HEK293T (cell line): ENCODE results near the gene BMAL2.

ENCODE experiments used
- BHLHE40 ChIP-seq: fragments of 450-650 bp; IDR thresholded peaks from 2 replicates; pipeline ENCODE4 v1.6.1; 2016; ENCODE audit warnings: mild to moderate bottlenecking, moderate library complexity, borderline replicate concordance
- CTBP1 ChIP-seq: fragments of 450-650 bp; IDR thresholded peaks from 2 replicates; pipeline ENCODE4 v1.6.1; 2016; ENCODE audit warnings: borderline replicate concordance
- FOXA1 ChIP-seq: fragments of 450-650 bp; IDR thresholded peaks from 2 replicates; pipeline ENCODE4 v1.6.1; 2016; ENCODE audit warnings: mild to moderate bottlenecking
- FOXK2 ChIP-seq: fragments of 450-650 bp; IDR thresholded peaks from 2 replicates; pipeline ENCODE4 v1.6.1; 2016; ENCODE audit warnings: mild to moderate bottlenecking
- FOXM1 ChIP-seq: fragments of 450-650 bp; IDR thresholded peaks from 2 replicates; pipeline ENCODE4 v1.6.1; 2017; ENCODE audit warnings: mild to moderate bottlenecking, borderline replicate concordance
- HDGF ChIP-seq: fragments of 450-650 bp; IDR thresholded peaks from 2 replicates; pipeline ENCODE4 v1.6.1; 2017; ENCODE audit warnings: antibody characterized with exemption, borderline replicate concordance
- L3MBTL2 ChIP-seq: fragments of 450-650 bp; conservative IDR thresholded peaks from 2 replicates; pipeline ENCODE4 v1.6.1; 2016; ENCODE audit warnings: mild to moderate bottlenecking
- SP1 ChIP-seq: fragments of 450-650 bp; IDR thresholded peaks from 2 replicates; pipeline ENCODE4 v1.6.1; 2017
- SUZ12 ChIP-seq: fragments of 450-650 bp; IDR thresholded peaks from 2 replicates; pipeline ENCODE4 v1.6.1; 2016; ENCODE audit warnings: mild to moderate bottlenecking
- TARDBP ChIP-seq: fragments of 450-650 bp; IDR thresholded peaks from 2 replicates; pipeline ENCODE4 v1.6.1; 2016
- ZNF384 ChIP-seq: fragments of 450-650 bp; IDR thresholded peaks from 2 replicates; pipeline ENCODE4 v1.6.1; 2016
- TF ChIP-seq, protein P1 (sequence below): fragments of 450-650 bp; IDR thresholded peaks from 2 replicates; pipeline ENCODE4 v1.6.1; 2016

DNA sequence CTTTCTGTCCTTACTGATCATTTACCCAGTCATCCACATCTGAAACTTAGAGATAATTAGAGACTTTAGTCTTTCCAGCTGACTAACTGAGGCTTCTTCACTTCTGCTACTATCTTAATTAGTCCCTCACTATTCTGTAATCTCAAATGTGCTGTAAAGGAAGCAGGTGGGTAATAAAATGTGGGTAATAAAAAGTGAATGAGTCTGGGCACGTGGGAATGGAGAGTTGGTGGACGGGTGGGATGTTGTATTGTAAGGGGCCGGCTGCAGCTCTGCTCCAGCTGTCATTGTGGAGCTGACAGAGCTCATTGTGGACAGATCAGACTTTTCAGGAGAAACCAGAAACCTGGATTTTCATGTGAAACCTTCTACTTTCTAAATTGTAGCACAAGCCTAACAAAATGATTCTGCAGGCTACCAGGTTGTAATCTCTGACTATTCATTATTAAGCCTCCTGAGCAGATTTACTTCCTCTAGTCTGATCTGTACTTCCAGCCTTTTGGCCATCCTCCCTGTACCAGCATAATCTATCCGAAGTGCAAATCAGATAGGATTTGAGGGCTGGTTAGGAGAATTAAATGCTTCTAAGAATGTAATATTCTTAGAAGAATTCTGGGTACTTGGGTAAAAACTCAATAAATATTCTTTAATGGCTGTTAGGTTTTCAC lies 42.0 kb upstream of the BMAL2 start:
- TF ChIP-seq SUZ12 (no peak), TARDBP (no peak), FOXM1 (no peak), HDGF (no peak), L3MBTL2 (no peak), SP1 (no peak), FOXK2 (no peak), BHLHE40 (no peak), ZNF384 (no peak), FOXA1 (no peak), CTBP1 (no peak)
- TF ChIP-seq, protein P1, sequence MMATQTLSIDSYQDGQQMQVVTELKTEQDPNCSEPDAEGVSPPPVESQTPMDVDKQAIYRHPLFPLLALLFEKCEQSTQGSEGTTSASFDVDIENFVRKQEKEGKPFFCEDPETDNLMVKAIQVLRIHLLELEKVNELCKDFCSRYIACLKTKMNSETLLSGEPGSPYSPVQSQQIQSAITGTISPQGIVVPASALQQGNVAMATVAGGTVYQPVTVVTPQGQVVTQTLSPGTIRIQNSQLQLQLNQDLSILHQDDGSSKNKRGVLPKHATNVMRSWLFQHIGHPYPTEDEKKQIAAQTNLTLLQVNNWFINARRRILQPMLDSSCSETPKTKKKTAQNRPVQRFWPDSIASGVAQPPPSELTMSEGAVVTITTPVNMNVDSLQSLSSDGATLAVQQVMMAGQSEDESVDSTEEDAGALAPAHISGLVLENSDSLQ: no peak
